HepG2 (cell line): Measurements from ENCODE around the gene WNK2. TPM values are rescaled to one million over a fixed set of nuclear protein-coding genes. Genes with fewer than 3 reads are reported as not detected.

Experiments used
- AKAP8 ChIP-seq: sonication (generic); formaldehyde crosslinking; IDR thresholded peaks from 2 replicates; pipeline ENCODE4 v1.5.1; 2020; ENCODE audit warnings: mild to moderate bottlenecking, missing genetic modification reagents
- CHD4 ChIP-seq: fragments of 200-600 bp; sonication (generic); IDR thresholded peaks from 2 replicates; pipeline ENCODE4 v1.7.0; 2017; ENCODE audit warnings: mild to moderate bottlenecking, low read length, borderline replicate concordance
- DMAP1 ChIP-seq: IDR thresholded peaks from 2 replicates; pipeline ENCODE4 v1.6.1; 2016
- FLYWCH1 ChIP-seq: sonication (generic); formaldehyde crosslinking; IDR thresholded peaks from 2 replicates; pipeline ENCODE4 v1.8.1; 2023; ENCODE audit warnings: mild to moderate bottlenecking, missing genetic modification reagents
- KLF16 ChIP-seq, 2 experiments: sonication (generic) in 1 of 2; formaldehyde crosslinking in 1 of 2; IDR thresholded peaks; 2 replicates each; pipeline versions ENCODE4 v1.6.1 to v1.8.0; 2016 to 2023; ENCODE audit warnings: missing genetic modification reagents in 2 of 2, missing compliant biosample characterization in 1 of 2
- PITX1 ChIP-seq: sonication (generic); formaldehyde crosslinking; IDR thresholded peaks from 2 replicates; pipeline ENCODE4 v1.5.1; 2020; ENCODE audit warnings: mild to moderate bottlenecking, missing genetic modification reagents
- PRDM4 ChIP-seq: sonication (generic); formaldehyde crosslinking; IDR thresholded peaks from 2 replicates; pipeline ENCODE4 v1.9.0; 2021; ENCODE audit warnings: missing genetic modification reagents, borderline replicate concordance
- ZBTB49 ChIP-seq: sonication (generic); formaldehyde crosslinking; IDR thresholded peaks from 2 replicates; pipeline ENCODE4 v1.4.0; 2020; ENCODE audit warnings: missing genetic modification reagents, borderline replicate concordance
- ZFY ChIP-seq: sonication (generic); formaldehyde crosslinking; IDR thresholded peaks from 2 replicates; pipeline ENCODE4 v1.4.0; 2020; ENCODE audit warnings: missing genetic modification reagents
- ZNF282 ChIP-seq: fragments of 450-650 bp; IDR thresholded peaks from 2 replicates; pipeline ENCODE4 v1.6.1; 2018; ENCODE audit not compliant: partially characterized antibody
- ZNF335 ChIP-seq: sonication (generic); formaldehyde crosslinking; IDR thresholded peaks from 2 replicates; pipeline ENCODE4 v1.4.0; 2020; ENCODE audit warnings: missing genetic modification reagents
- ZNF407 ChIP-seq: sonication (generic); formaldehyde crosslinking; IDR thresholded peaks from one replicate; pipeline ENCODE4 v1.5.1; 2020; ENCODE audit warnings: mild to moderate bottlenecking, missing genetic modification reagents; ENCODE audit errors: not compliant biosample characterization
- ZNF562 ChIP-seq: sonication (generic); formaldehyde crosslinking; IDR thresholded peaks from 2 replicates; pipeline ENCODE4 v1.8.0; 2022; ENCODE audit warnings: missing genetic modification reagents, borderline replicate concordance
- ZNF615 ChIP-seq: sonication (generic); formaldehyde crosslinking; IDR thresholded peaks from 2 replicates; pipeline ENCODE4 v1.5.0; 2020; ENCODE audit warnings: mild to moderate bottlenecking, missing genetic modification reagents, borderline replicate concordance
- ZNF672 ChIP-seq: sonication (generic); formaldehyde crosslinking; IDR thresholded peaks from 2 replicates; pipeline ENCODE4 v1.8.1; 2022; ENCODE audit warnings: missing genetic modification reagents
- ZNF747 ChIP-seq: sonication (generic); formaldehyde crosslinking; IDR thresholded peaks from 2 replicates; pipeline ENCODE4 v1.8.1; 2023; ENCODE audit warnings: missing genetic modification reagents, mild to moderate bottlenecking, borderline replicate concordance
- ZNF766 ChIP-seq: sonication (generic); formaldehyde crosslinking; IDR thresholded peaks from 2 replicates; pipeline ENCODE4 v1.5.0; 2020; ENCODE audit warnings: missing genetic modification reagents, borderline replicate concordance
- polyA plus RNA-seq, 8 experiments: library from polyadenylated mRNA; depleted of rRNA in 3 of 8; stranded (reverse) in 7 of 8; unstranded in 1 of 8; fragments of >200 nt; fragmentation: Illumina TruSeq in 4 of 8; extraction: Trizol in 4 of 8; gene quantifications; 2 replicates each; pipeline versions ENCODE4 v1.2.1 to v1.2.3, GENCODE V29; 2011 to 2016; ENCODE audit warnings: low read depth in 4 of 8, missing spikeins in 1 of 8, mixed read lengths in 1 of 8; ENCODE audit not compliant: insufficient read depth in 1 of 8
- total RNA-seq, 5 experiments: library from RNA; depleted of rRNA; stranded (reverse); fragments of >200 nt; fragmentation: Illumina TruSeq; extraction: Trizol; gene quantifications; 2 replicates each; pipeline ENCODE4 v1.2.3, GENCODE V29; 2016; ENCODE audit warnings: low read depth in 1 of 5

WNK2 gene
- total and polyA plus RNA-seq, 2 of the 13 experiments (the other 11 are each of a cell fraction or from before 2014, with no cell fraction given), result 10.5 to 12.0 TPM

DNA sequence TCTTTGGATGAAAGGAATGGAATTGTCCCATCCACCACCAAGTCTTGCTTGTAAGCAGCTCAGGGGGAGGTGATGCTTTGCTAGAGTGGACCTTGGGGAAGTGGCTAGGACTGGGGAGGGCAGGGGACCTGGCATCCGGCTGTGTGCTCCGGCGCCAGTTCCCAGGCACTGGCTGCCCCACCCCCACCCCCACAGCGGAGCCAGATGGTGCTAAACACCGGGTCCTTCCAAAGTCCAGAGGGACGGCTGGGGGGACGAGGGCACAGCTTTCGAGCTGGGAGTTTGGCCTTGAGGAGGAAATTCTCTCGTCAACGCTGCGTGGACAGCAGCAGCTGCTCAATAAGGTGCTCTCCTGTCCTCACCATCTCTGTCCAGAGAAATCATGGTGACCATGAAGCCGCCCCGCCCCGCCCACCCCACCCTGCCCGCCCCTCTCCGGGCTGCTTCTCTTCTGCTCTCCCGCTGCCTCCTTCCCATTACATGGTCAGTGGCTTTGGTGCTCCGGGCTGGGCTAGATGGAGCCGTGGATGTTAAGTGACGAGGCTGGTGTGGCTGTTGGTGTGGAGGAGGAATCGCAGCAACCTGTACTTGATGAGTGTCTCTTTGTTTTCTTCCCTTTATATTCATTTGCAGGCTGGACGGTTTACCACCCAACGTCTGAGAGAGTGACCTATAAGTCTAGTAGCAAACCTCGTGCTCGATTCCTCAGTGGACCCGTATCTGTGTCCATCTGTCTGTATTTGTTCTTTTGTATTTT, 115.7 kb downstream of the WNK2 start (continued):
- TF ChIP-seq PRDM4 (CRISPR knock-in tag) (no peak), KLF16 (CRISPR knock-in tag; IDR thresholded peaks at IDR 0.05) (peak in 1 of 2 experiments; percentile 83; a peak in 2 of 4 replicates), ZNF747 (CRISPR knock-in tag) (0 out of 2 replicates have a peak, but pooled peaks have one; percentile 36), ZNF282 (no peak), DMAP1 (CRISPR knock-in tag) (peak; percentile 34), CHD4 (no peak), ZBTB49 (no peak), ZNF766 (CRISPR knock-in tag) (peak; percentile 61; the same call in 1 of the 2 replicates), ZNF335 (CRISPR knock-in tag) (no peak), PITX1 (CRISPR knock-in tag) (peak; percentile 85), AKAP8 (CRISPR knock-in tag) (peak; percentile 78), ZNF615 (CRISPR knock-in tag) (no peak), ZFY (CRISPR knock-in tag) (no peak), FLYWCH1 (CRISPR knock-in tag) (no peak), ZNF407 (CRISPR knock-in tag) (no peak), ZNF562 (CRISPR knock-in tag) (no peak), ZNF672 (no peak)
